ENCODE data around the gene B3GNT7.
A peak's percentile ranks its signal among the peaks of the same experiment; 100 is the strongest.
"Not testable (repeated sequence)": the region's sequence is repeated elsewhere in the genome, so short reads cannot be mapped to it uniquely, and the experiment has no call there.

B3GNT7 gene

GRCh38 chr2:231385429-231385828 lies 10.1 kb upstream of the B3GNT7 start:
- DNase-seq (ENCODE audit: low spot score) = no peak

DNA sequence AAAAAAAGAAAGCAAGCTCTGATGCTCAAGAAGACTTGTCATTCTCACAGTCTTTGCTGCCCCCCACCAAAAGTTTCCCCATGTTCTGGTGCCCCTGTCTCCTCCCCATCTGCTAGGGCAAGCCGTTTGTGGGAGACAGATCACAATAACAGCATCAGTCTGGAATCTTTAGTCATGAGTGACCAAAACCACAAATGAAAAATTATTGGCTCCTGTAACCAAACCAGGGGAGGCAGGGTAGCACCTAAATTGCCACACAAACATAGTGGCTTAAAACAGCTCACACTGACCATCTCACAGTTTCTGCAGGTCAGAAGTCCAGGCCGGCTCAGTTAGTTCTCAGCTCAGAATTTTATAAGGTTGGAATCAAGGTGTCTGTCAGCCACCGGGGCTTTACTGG lies 9.1 kb upstream of the B3GNT7 start:
- DNase-seq (ENCODE audit: low spot score) = no peak

- peak; percentile 97 for DNase-seq (ENCODE audit: low spot score)
Observed at GRCh38 chr2:231387904-231388724, 7.4 kb upstream of the B3GNT7 start.

DNA sequence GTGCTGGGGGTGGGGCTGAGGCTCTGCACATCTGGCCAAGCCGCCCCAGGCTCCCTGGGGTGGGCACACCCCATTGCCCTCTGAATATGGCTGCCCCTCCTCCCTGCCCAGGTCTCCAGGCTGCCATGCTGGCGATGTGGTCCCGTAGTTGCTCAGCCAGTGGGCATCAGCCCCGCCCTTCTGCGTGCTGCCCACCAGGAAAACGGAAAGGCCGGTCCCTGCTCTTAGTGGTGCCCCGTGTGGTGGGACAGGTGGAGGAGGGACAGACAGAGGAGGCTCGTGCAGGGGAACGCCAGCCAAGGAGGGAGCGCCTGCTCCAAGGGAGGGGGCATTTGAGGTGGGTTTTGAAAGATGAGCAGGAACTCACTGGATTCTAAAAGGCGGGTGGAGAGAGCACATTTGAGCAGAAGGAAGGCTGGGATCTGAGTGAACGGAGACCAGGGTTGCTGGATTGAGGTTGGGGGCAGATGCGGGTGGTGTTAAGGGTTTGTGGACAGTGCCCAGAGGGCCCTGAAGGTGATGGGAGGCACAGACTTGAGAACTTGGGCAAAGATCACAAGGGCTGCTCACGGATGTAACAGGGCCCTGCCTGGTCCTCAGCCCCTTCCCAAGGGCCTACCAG lies 6.7 kb upstream of the B3GNT7 start:
- DNase-seq (ENCODE audit: low spot score) = no peak

DNA sequence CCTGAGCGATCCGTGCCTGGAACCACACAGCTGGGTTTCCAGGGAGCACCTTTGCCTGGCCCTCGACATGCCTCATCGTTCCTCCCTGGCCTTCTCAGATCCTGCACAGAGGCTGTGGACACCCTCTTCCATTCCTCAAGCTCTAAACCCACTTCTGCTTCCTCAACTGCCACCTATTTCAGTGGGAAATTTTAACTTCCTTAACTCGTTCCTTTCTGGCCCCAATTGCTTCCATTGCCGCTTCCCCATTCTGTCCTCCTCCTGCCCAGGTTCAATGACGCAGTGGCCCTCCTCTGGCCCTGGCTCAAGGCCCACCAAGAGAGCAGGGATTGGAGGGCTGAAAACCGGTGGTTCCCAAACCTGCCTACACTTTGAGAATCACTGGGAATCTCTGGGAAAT lies 4.8 kb upstream of the B3GNT7 start:
- DNase-seq (ENCODE audit: low spot score) = no peak

DNA sequence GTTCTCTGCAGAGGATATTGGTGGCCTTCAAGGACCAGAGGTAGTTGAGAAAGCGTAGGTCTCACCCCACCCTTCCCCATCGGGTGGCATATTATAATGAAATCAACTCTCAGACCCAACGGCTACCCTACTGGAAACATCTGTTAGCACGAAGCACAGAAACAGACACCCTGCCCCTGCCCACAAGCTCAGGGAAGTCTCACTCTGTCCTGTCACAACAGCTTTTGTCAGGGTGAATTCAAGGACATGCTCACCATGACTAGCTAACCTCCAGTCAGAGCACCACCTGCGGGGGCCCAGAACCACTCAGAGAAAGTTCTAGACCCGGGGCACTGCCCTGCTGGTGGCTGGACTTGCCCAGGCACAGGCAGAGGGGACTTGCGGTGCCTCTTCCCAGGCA lies 3.5 kb upstream of the B3GNT7 start:
- DNase-seq (ENCODE audit: low spot score) = no peak

DNA sequence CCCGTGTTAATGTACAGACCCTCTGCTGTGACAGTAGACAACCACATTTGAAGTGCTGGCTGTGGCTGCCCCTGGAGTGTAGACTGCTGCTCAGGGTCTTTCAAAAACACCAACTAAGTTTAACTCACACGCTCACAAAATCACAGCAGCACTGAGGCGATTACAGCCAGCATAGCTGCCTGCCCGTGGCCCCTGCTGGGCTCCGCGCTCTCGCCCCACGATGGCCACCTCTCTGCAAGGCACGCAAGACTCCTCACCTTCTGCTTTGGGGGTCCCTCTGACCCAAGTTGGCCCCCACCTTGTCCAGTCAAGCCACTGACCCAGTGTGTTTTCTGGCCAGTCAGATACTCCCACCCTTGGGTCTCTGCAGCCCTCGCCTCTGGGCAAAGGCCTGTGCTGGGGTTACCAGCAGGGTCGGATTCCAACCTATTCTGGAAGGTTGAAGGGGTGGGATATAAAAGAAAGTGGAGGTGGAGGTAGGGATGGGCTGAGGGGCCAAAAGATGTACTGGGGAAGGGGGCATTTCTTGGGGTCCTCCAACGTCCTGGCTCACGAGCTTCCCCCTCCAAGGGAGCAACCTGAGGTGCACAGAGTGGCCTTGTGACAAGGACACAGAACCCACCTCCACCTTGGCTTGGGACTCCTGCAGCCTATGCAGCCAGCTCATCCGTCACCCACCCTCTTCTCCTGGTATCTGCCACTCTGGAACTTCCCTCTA lies 2.9 kb upstream of the B3GNT7 start:
- DNase-seq (ENCODE audit: low spot score) = no peak

DNA sequence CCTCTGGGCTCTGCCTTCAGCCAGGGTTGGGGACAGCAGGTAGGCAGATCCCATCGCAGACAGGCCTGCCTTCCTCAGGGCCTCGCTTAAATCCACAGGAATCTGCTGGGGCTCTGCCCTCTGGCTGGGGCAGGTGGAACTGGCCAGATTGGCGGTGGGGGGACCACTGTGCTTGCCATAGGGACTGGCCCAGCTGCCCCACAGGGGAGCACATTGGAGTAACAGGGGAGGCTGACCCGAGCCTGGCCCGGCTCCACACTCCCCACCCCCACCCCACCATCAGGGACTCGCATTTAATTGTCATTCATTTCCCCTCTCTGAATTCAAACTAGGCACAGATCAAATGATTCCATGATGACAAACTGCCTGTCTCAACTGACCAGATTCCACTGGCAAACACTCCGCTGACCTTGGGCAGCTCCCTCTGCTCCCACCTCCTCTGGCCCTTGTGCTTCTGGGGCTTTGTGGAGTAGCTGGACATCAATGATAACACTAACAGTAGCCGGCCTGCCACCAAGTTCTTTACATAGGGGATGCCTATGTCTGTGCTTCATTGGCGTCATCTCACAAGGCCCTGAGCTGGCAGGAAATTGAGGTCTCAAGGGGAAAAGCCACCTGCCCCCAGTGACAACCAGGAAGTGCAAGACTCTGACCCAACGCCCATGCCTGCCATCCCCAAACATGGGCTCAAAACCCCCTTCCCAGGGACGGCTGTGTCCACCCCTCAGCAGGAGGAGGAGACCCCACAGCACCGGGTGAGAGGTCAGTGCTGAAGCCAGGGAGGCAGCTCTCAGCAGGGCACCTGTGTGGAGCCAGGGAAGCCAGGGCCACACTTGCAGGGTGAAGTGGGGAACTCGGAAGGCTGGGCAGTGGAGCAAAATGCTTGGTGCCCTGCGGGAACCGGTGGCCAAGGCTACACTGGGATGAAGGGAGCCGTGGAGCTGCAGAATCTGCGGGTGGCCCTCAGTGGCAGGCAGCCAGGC lies 2.1 kb upstream of the B3GNT7 start:
- no peak for DNase-seq (ENCODE audit: low spot score)

- no peak for DNase-seq (ENCODE audit: low spot score)
Observed at GRCh38 chr2:231394211-231395141, 1.0 kb upstream of the B3GNT7 start.

DNA sequence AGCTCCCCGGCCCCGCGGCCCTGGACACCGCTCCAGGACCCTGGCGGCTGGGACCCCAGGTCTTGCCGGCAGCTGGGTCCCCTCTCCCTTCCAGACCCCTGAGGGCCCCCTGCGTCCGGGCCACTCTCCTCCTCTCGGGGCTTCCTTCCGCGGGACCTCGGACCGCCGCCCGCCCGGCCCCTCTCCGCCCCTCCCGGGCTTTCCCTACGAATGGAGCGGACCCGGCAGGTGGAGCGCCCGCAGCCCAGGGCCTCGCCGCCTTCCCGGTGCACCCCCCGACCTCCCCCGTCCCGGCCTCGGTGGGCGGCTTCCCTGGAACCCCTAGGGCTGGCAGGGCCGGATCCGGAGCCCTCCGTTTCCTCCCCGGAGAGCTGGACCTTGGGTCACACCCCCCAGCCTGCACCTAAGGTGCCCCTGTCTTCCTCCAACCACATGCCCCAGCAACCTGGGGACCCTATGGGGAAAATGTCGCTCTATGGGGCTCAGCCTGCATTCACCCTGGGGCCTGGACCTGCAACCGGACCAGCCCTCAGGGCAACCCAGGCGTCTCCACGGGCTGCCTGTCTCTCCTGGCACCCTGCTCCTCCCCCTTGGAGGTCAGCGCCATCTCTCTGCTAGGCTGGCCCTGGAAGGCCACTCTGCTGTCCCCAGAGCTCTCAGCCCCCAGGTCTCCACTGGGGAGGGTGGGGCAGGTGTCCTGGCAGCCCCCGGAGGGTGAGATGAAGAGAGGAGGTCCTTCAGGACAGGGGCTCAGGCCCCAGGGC lies 730 bp downstream of the B3GNT7 start:
- DNase-seq (ENCODE audit: low spot score) = no peak

- no peak for DNase-seq (ENCODE audit: low spot score)
Observed at GRCh38 chr2:231397011-231397927, 1.8 kb downstream of the B3GNT7 start.

DNA sequence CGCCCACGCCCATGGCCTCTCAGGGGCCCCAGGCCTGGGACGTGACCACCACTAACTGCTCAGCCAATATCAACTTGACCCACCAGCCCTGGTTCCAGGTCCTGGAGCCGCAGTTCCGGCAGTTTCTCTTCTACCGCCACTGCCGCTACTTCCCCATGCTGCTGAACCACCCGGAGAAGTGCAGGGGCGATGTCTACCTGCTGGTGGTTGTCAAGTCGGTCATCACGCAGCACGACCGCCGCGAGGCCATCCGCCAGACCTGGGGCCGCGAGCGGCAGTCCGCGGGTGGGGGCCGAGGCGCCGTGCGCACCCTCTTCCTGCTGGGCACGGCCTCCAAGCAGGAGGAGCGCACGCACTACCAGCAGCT lies 2.4 kb downstream of the B3GNT7 start:
- no peak for DNase-seq (ENCODE audit: low spot score)

- DNase-seq (ENCODE audit: low spot score) = no peak
Observed at GRCh38 chr2:231398585-231398984, 3.1 kb downstream of the B3GNT7 start.

GRCh38 chr2:231399046-231399852 lies 3.7 kb downstream of the B3GNT7 start:
- no peak for DNase-seq (ENCODE audit: low spot score)

GRCh38 chr2:231399853-231400680 lies 4.6 kb downstream of the B3GNT7 start:
- peak; percentile 58 for DNase-seq (ENCODE audit: low spot score)

- not testable (repeated sequence) for DNase-seq (ENCODE audit: low spot score)
Observed at GRCh38 chr2:231400681-231401080, 5.2 kb downstream of the B3GNT7 start.

GRCh38 chr2:231401101-231401500 lies 5.6 kb downstream of the B3GNT7 start:
- DNase-seq (ENCODE audit: low spot score) = not testable (repeated sequence)

Measured in Ammon's horn (tissue), 1 donor.